ENCODE results near the gene FHIT.
"Not testable (repeated sequence)": the region's sequence is repeated elsewhere in the genome, so short reads cannot be mapped to it uniquely, and the experiment has no call there.

FHIT gene

DNA sequence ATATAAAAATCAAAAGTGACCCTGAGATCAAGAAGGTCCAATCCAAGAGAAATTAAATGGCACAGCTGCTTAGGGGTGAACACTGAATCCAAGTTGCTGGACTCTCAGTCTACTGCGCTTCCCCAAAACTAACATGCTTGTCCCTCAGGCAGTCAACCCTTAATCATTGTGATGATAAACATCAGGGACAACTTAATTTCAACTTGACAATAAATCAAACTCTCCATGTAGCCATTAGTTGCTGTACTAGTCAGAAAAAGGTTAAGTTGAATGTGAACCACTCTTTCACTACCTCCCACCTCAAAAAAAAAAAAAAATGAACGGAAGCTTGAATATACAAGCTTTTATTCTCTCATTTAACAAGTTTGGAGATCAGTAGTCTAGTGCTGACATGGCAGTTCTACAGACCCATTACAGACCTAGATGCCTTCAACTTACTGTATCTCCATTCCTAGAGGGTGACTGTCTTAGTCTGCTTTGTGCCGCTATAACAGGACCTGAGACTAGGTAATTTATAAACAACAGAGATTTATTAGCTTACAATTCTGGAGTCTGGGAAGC, 185.7 kb downstream of the FHIT start:
- DNase-seq (ENCODE audit: low read depth in 1 of 2, low spot score in 1 of 2) = no peak

- DNase-seq (ENCODE audit: low read depth in 1 of 2, low spot score in 1 of 2) = no peak
These were observed 190.0 kb downstream of the FHIT start for GRCh38 chr3:61061092-61061723.

DNA sequence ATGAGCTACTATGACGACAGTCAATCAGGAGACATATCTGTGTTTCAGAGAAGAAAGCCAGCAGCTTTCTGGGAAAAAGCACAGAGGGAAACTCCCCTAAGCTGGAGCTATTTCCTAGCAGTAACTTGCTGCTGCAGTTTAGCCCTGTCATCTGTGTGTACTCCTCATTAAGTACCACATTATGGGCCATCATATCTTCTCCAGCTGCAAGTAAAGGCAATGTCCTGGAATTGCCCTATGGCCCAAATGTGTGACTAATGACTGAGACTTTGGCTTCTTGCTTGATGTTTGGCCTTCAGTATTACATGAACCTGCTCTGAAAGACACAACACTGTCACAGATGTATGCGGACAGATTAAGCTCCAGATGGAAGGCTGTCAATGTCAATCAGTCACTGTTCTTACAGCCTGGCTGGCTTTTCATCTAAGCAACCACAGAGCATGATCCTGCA, 190.8 kb downstream of the FHIT start:
- DNase-seq (ENCODE audit: low read depth in 1 of 2, low spot score in 1 of 2) = no peak

DNA sequence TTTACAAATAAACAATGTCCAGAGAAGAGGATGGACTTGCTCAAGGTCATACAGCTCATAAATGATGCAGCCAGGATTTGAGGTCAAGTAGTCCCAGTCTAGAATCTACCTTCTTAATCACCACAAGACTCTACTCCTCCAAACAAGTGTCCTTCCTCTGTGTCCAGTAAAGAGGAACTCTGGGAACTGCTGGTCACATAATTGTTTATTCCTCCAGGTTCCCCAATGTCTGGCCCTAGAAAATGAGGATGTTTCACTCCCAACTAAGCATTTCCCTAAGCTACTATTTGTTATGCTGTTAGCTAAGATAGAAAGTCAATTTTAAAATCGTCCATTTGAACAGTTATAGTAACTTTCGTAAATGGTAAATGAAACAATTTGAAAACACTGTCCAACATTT, 192.4 kb downstream of the FHIT start:
- no peak for DNase-seq (ENCODE audit: low read depth in 1 of 2, low spot score in 1 of 2)

DNA sequence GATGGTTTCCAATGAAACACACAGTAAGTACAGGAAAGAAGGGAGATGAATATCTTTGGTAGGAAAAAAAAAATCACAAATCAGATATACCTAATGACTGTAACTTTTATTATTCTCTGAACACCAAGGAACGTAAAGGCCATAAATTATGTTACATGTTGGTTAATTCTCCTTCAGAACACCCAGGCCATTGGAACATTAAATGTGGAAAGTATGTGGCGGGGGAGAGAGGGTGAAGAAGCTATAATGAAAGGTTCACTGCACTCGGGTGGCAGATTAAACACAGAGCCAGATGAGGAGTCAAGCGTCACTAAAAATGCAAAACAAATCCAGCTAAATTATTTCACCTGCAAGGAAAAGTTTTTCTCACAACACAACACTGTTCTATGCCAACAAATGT, 193.8 kb downstream of the FHIT start:
- DNase-seq (ENCODE audit: low read depth in 1 of 2, low spot score in 1 of 2) = no peak

DNA sequence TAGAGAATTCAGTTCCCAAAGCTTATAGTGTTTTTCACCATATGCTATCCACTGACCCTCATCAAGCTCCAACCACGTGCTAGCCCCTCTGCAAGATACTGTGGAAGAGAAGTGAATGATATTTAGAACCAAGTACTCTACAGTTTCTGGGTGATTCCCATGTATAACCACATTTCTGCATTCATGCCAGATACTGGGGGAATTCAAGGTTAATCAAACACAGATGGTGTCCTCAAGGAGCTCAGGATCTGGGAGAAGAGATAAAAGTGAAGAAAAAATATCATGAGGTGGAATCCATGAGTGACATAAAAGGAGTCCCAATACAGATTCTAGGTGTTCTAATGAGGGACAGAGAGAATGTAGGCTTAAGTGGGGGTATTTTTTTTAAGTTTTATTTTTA, 195.8 kb downstream of the FHIT start:
- DNase-seq (ENCODE audit: low read depth in 1 of 2, low spot score in 1 of 2) = no peak

GRCh38 chr3:61053781-61054496, 197.3 kb downstream of the FHIT start:
- DNase-seq (ENCODE audit: low read depth in 1 of 2, low spot score in 1 of 2) = no peak

DNA sequence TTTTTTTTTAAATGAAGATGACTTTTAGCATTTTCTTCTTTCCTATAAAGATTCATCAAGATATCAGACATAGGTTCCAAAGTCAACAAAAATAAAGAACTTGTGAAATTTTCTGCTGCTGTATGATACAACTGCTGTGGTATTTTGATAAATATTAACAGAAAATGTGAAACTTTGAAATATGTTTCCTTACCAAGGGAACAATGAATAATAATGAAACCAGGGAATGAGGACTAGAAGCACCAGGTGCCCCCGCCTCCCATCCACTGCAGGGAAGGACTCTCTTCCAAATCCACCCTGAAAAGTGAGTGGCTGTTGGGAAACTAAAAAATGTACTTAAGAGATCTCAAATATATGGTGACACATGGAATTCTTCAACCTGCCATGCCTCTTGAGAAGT, 198.4 kb downstream of the FHIT start:
- no peak for DNase-seq (ENCODE audit: low read depth in 1 of 2, low spot score in 1 of 2)

- DNase-seq (ENCODE audit: low read depth in 1 of 2, low spot score in 1 of 2) = no peak
These were observed 199.6 kb downstream of the FHIT start for GRCh38 chr3:61051666-61052065.

DNA sequence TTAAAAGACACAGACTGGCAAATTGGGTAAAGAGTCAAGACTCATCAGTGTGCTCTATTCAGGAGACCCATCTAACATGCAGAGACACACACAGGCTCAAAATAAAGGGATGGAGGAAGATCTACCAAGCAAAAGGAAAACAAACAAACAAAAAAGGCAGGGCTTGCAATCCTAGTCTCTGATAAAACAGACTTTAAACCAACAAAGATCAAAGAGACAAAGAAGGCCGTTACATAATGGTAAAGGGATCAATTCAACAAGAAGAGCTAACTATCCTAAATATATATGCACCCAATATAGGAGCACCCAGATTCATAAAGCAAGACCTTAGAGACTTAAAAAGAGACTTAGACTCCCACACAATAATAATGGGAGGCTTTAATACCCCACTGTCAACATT, 206.1 kb downstream of the FHIT start:
- DNase-seq (ENCODE audit: low read depth in 1 of 2, low spot score in 1 of 2) = not testable (repeated sequence)

DNA sequence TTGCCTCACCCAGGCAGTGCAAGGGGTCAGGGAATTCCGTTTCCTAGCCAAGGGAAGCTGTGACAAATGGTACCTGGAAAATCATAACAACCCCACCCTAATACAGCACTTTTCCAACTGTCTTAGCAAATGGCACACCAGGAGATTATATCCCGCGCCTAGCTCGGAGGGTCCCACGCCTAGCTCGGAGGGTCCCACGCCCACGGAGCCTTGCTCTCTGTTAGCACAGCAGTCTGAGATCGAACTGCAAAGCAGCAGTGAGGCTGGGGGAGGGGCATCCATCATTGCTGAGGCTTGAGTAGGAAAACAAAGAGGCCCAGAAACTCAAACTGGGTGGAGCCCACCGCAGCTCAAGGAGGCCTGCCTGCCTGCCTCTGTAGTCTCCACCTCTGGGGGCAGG, 208.1 kb downstream of the FHIT start:
- no peak for DNase-seq (ENCODE audit: low read depth in 1 of 2, low spot score in 1 of 2)

GRCh38 chr3:61040618-61041017, 210.6 kb downstream of the FHIT start:
- no peak for DNase-seq (ENCODE audit: low read depth in 1 of 2, low spot score in 1 of 2)

DNA sequence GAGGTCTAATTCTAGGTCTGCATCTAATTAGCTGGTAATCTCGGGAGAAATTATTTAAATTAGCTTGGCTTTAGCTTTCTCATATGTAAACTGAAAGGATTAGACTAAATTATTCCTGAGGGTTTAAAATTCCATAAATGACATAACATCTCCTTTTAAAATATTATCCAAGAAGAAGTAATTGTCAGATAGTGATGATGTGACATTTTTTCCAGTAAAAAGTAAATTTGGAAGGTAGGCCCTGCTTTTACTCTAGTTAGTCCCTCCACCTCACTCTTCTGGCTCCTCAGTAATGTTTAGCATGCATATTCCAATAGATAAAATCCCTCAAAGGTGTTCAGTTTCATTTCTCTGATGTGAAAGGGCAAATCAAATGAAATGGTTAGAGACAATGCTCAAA, 215.7 kb downstream of the FHIT start:
- DNase-seq (ENCODE audit: low read depth in 1 of 2, low spot score in 1 of 2) = no peak

- DNase-seq (ENCODE audit: low read depth in 1 of 2, low spot score in 1 of 2) = no peak
These were observed 218.3 kb downstream of the FHIT start for GRCh38 chr3:61032991-61033390.

- no peak for DNase-seq (ENCODE audit: low read depth in 1 of 2, low spot score in 1 of 2)
These were observed 219.7 kb downstream of the FHIT start for GRCh38 chr3:61031503-61031902.

GRCh38 chr3:61030469-61031035, 220.7 kb downstream of the FHIT start:
- DNase-seq (ENCODE audit: low read depth in 1 of 2, low spot score in 1 of 2) = no peak

GRCh38 chr3:61029194-61029593, 222.1 kb downstream of the FHIT start:
- no peak for DNase-seq (ENCODE audit: low read depth in 1 of 2, low spot score in 1 of 2)

DNA sequence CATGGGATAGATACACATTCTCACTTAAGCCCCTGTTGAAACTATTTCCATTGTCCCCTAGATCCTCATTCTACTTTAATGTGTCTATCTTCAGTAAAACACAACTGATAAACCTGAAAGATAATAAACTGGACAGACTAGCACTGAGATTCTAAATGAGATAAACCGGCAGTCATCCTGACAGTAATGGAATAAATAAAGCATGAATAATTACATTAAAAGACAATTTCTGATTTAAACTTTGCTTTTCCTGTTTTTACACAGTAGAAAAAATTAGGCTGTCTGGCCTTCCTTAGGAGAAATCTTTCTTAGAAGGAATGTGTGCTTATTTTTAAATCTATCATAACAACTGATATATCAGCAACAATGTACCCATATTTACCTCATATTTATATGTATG, 232.4 kb downstream of the FHIT start:
- DNase-seq (ENCODE audit: low read depth in 1 of 2, low spot score in 1 of 2) = no peak

- DNase-seq (ENCODE audit: low read depth in 1 of 2, low spot score in 1 of 2) = not testable (repeated sequence)
These were observed 234.2 kb downstream of the FHIT start for GRCh38 chr3:61017028-61017427.

GRCh38 chr3:61015859-61016258, 235.4 kb downstream of the FHIT start:
- no peak for DNase-seq (ENCODE audit: low read depth in 1 of 2, low spot score in 1 of 2)

DNA sequence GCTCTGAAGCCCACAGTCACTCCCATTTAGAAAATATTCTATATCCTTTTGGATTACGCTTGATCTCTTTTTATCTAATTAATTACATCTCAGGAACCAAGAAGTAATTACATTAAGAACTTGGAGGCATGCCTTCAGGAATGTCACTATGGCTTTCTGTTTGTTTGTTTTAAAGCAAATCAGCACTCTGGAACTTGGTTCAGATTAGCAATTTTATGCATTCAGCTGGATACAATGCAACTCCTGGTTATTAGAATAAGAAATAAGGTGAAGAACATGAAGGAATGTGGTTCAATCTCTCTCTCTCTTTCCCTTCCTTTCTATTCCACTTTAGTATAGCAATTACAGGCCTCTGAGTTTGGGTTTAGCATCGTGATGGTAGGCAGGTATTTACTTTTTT, 235.8 kb downstream of the FHIT start:
- no peak for DNase-seq (ENCODE audit: low read depth in 1 of 2, low spot score in 1 of 2)

GRCh38 chr3:61008998-61009380, 242.3 kb downstream of the FHIT start:
- DNase-seq (ENCODE audit: low read depth in 1 of 2, low spot score in 1 of 2) = no peak

Measured in activated T-helper 1 cell treated with anti-CD3 and anti-CD28 coated beads, Interleukin-2, amount 50 U/mL, for 16 hours (primary cell).